PC-3 (cell line): ENCODE data around the gene NR1H2. TPM values are rescaled to one million over a fixed set of nuclear protein-coding genes. Genes with fewer than 3 reads are reported as not detected.

Experiments
- ATAC-seq: fragments of 200-7000 bp; cut with Tn5 transposase; 2 replicates; pipeline ENCODE4 v1.9.1; 2020; ENCODE audit warnings: mild to moderate bottlenecking, moderate library complexity
- BruUV-seq: library from RNA; stranded (reverse); fragments of 400-500 nt; replicated peaks from 2 replicates; lab custom pipeline; 2021; lab: Mats Ljungman, UMichigan
- CTCF ChIA-PET: fragments of 300-600 bp; sonication (Branson Sonifier 250); formaldehyde crosslinking; loops from one replicate; lab custom pipeline; 2022; ENCODE audit warnings: antibody characterized with exemption; lab: Charles Lee
- POLR2A ChIA-PET: fragments of 300-600 bp; sonication (Branson Sonifier 250); formaldehyde crosslinking; loops from one replicate; lab custom pipeline; 2022; ENCODE audit warnings: antibody characterized with exemption; ENCODE audit not compliant: unreplicated experiment; lab: Charles Lee
- DNase-seq: peaks from one replicate; pipeline ENCODE4 v3.0.0-alpha.2; 2015
- H2AFZ ChIP-seq: fragments of 300-600 bp; sonication (generic); 2 replicates; pipeline ENCODE4 v1.6.0; 2016; ENCODE audit warnings: antibody characterized with exemption, low read length
- H3F3A ChIP-seq: fragments of 300-600 bp; sonication (generic); one replicate; pipeline ENCODE4 v1.6.0; 2017; ENCODE audit warnings: antibody characterized with exemption, low read length, control low read depth, mild to moderate bottlenecking; ENCODE audit not compliant: unreplicated experiment
- H3K27ac ChIP-seq: fragments of 300-600 bp; sonication (generic); 2 replicates; pipeline ENCODE4 v1.5.1; 2016; ENCODE audit warnings: mild to moderate bottlenecking, low read length
- H3K27me3 ChIP-seq: fragments of 300-600 bp; sonication (generic); 2 replicates; pipeline ENCODE4 v1.6.1; 2016; ENCODE audit warnings: low read length, mixed read lengths
- H3K36me3 ChIP-seq: fragments of 300-600 bp; sonication (generic); 2 replicates; pipeline ENCODE4 v1.6.1; 2016; ENCODE audit warnings: low read depth, mixed run types, low read length, mixed read lengths
- H3K4me1 ChIP-seq: fragments of 300-600 bp; sonication (generic); 2 replicates; pipeline ENCODE4 v1.5.1; 2016; ENCODE audit warnings: low read length; ENCODE audit not compliant: insufficient read depth
- H3K4me2 ChIP-seq: fragments of 300-600 bp; sonication (generic); 2 replicates; pipeline ENCODE4 v1.6.0; 2016; ENCODE audit warnings: low read length
- H3K4me3 ChIP-seq: fragments of 300-600 bp; sonication (generic); 2 replicates; pipeline ENCODE4 v1.5.1; 2016; ENCODE audit warnings: mild to moderate bottlenecking, low read length, mixed read lengths
- H3K79me2 ChIP-seq: fragments of 300-600 bp; sonication (generic); 2 replicates; pipeline ENCODE4 v1.6.1; 2017; ENCODE audit warnings: low read length, mixed read lengths
- H3K9ac ChIP-seq: fragments of 300-600 bp; sonication (generic); 2 replicates; pipeline ENCODE4 v1.6.0; 2016; ENCODE audit warnings: mild to moderate bottlenecking, low read length
- H3K9me2 ChIP-seq: fragments of 300-600 bp; sonication (generic); replicated peaks from 2 replicates; pipeline ENCODE4 v1.6.1; 2016; ENCODE audit warnings: mixed run types, low read length, mixed read lengths
- H3K9me3 ChIP-seq: fragments of 300-600 bp; sonication (generic); 2 replicates; pipeline ENCODE4 v1.6.1; 2016; ENCODE audit warnings: low read length, mixed read lengths
- H4K20me1 ChIP-seq: fragments of 300-600 bp; sonication (generic); 2 replicates; pipeline ENCODE4 v1.6.1; 2016; ENCODE audit warnings: low read length, mixed read lengths
- CTCF ChIP-seq: fragments of 300-600 bp; sonication (generic); conservative IDR thresholded peaks from 2 replicates; pipeline ENCODE4 v1.5.1; 2017; ENCODE audit warnings: antibody characterized with exemption, low read depth, mild to moderate bottlenecking, low read length
- EZH2 ChIP-seq: fragments of 300-600 bp; sonication (generic); IDR thresholded peaks from one replicate; pipeline ENCODE4 v1.6.1; 2017; ENCODE audit warnings: antibody characterized with exemption, mild to moderate bottlenecking, low read length; ENCODE audit not compliant: unreplicated experiment
- EZH2phosphoT487 ChIP-seq: fragments of 300-600 bp; sonication (generic); IDR thresholded peaks from 2 replicates; pipeline ENCODE4 v1.6.1; 2018; ENCODE audit warnings: mild to moderate bottlenecking, antibody characterized with exemption, low read length, borderline replicate concordance
- intact Hi-C: fragments of 100-400 bp; cut with micrococcal nuclease; formaldehyde crosslinking; loops from 2 replicates; pipeline ENCODE4 v1.9.0; 2023
- total RNA-seq: library from RNA; depleted of rRNA; stranded (reverse); fragments of >200 nt; gene quantifications from 2 replicates; pipeline ENCODE4 v1.2.3, GENCODE V29; 2014

NR1H2 gene
- total RNA-seq, 1 experiment from 2014 or later, result 130 TPM

GRCh38 chr19:50380751-50381151, 4.5 kb downstream of the NR1H2 start:
- H3K4me1 ChIP-seq, result peaks cover 17% of the 10 kb centered on the region; the same call in 1 of the 2 replicates
- no peak overlapping the region for H3K4me2 ChIP-seq
- H3K4me3 ChIP-seq, result no peak overlapping the region
- peaks cover 14% of the 10 kb centered on the region for H4K20me1 ChIP-seq
- ATAC-seq (no peak), DNase-seq (no peak)
- no peaks in the 10 kb centered on the region for H3K9me2 ChIP-seq
- BruUV-seq, result no TSS peak
- H3K9me3 ChIP-seq, result no peaks in the 10 kb centered on the region
- H3K79me2 ChIP-seq, result peaks cover 24% of the 10 kb centered on the region
- no peaks in the 10 kb centered on the region for H3K27me3 ChIP-seq
- POLR2A ChIA-PET, result interaction anchor here (0.6 kb wide), 2 partner anchors 301 to 1764 kb away, joined by 3 to 4 read pairs; no protein-coding TSS in a partner anchor
- H3F3A ChIP-seq, result peaks cover 3% of the 10 kb centered on the region
- no peak for TF ChIP-seq EZH2phosphoT487
- H3K27ac ChIP-seq, result no peak overlapping the region
- H2AFZ ChIP-seq, result no peak overlapping the region
- H3K36me3 ChIP-seq, result peaks cover 30% of the 10 kb centered on the region
- intact Hi-C loops, result no loop called here
- no peak overlapping the region for H3K9ac ChIP-seq
- CTCF ChIA-PET, result no interaction called here

- H3F3A ChIP-seq, result peaks cover 3% of the 10 kb centered on the region
- H3K4me2 ChIP-seq, result no peak overlapping the region
- ATAC-seq (no peak), DNase-seq (no peak)
- no peak overlapping the region for H3K4me3 ChIP-seq
- CTCF ChIA-PET, result no interaction called here
- H3K36me3 ChIP-seq, result peaks cover 34% of the 10 kb centered on the region
- H3K9me3 ChIP-seq, result no peaks in the 10 kb centered on the region
- peaks cover 13% of the 10 kb centered on the region for H4K20me1 ChIP-seq
- intact Hi-C loops, result no loop called here
- POLR2A ChIA-PET, result no interaction called here
- TF ChIP-seq EZH2phosphoT487, result no peak
- TF ChIP-seq EZH2, result no peak
- no peak for TF ChIP-seq CTCF
- no peak overlapping the region for H3K9ac ChIP-seq
- H3K4me1 ChIP-seq, result peaks cover 15% of the 10 kb centered on the region; the same call in 1 of the 2 replicates
- H3K9me2 ChIP-seq, result no peaks in the 10 kb centered on the region
- H3K79me2 ChIP-seq, result peaks cover 36% of the 10 kb centered on the region
- H3K27me3 ChIP-seq, result no peaks in the 10 kb centered on the region
- H3K27ac ChIP-seq, result no peak overlapping the region
- no TSS peak for BruUV-seq
- H2AFZ ChIP-seq, result no peak overlapping the region
These were observed 5.8 kb downstream of the NR1H2 start for GRCh38 chr19:50381881-50382729.

- peak overlapping the region; percentile 22 for H3K9ac ChIP-seq
These were observed 7.0 kb downstream of the NR1H2 start for GRCh38 chr19:50383001-50383851.

More at GRCh38 chr19:50383001-50383851, 7.0 kb downstream of the NR1H2 start:
- H4K20me1 ChIP-seq, result peaks cover 2% of the 10 kb centered on the region; the same call in 1 of the 2 replicates
- intact Hi-C loops, result no loop called here
- H3K4me1 ChIP-seq, result peaks cover 15% of the 10 kb centered on the region; the same call in 1 of the 2 replicates
- TF ChIP-seq EZH2 (no peak), EZH2phosphoT487 (no peak), CTCF (no peak)
- peak overlapping the region; percentile 78 for H3K4me3 ChIP-seq
- peaks cover 33% of the 10 kb centered on the region for H3K36me3 ChIP-seq
- H3K27ac ChIP-seq, result peak overlapping the region; percentile 21
- H3K27me3 ChIP-seq, result no peaks in the 10 kb centered on the region
- H3F3A ChIP-seq, result peaks cover 3% of the 10 kb centered on the region
- no peaks in the 10 kb centered on the region for H3K9me2 ChIP-seq
- H2AFZ ChIP-seq, result peak overlapping the region; percentile 48
- ATAC-seq, result no peak
- H3K9me3 ChIP-seq, result no peaks in the 10 kb centered on the region
- H3K79me2 ChIP-seq, result peaks cover 40% of the 10 kb centered on the region
- CTCF ChIA-PET, result no interaction called here
- TSS peak; percentile 65 for BruUV-seq
- no peak for DNase-seq
- POLR2A ChIA-PET, result interaction anchor here (0.7 kb wide), 1 partner anchor 31 kb away, joined by 5 read pairs; no protein-coding TSS in a partner anchor
- H3K4me2 ChIP-seq, result peak overlapping the region; percentile 85
